Activated CD4-positive, CD25-positive, alpha-beta regulatory T cell (primary cell): ENCODE data around the gene SMAD9.

Experiments
- DNase-seq, 4 experiments: peaks; one replicate each; lab custom pipeline; 2025; lab: John Stamatoyannopoulos, UW

Gene SMAD9

GRCh38 chr13:36862722-36863121, 57.3 kb downstream of the SMAD9 start:
- no peak for DNase-seq

- DNase-seq: no peak
These were observed 57.9 kb downstream of the SMAD9 start for GRCh38 chr13:36862002-36862685.

- DNase-seq: no peak
These were observed 60.8 kb downstream of the SMAD9 start for GRCh38 chr13:36859259-36859658.

- DNase-seq: no peak
These were observed 61.7 kb downstream of the SMAD9 start for GRCh38 chr13:36858290-36858689.

GRCh38 chr13:36857253-36857652, 62.8 kb downstream of the SMAD9 start:
- no peak for DNase-seq

- no peak for DNase-seq
These were observed 69.1 kb downstream of the SMAD9 start for GRCh38 chr13:36850790-36851438.

- no peak for DNase-seq
These were observed 71.6 kb downstream of the SMAD9 start for GRCh38 chr13:36848199-36848982.

GRCh38 chr13:36847606-36848005, 72.4 kb downstream of the SMAD9 start:
- DNase-seq: no peak

- no peak for DNase-seq
These were observed 78.6 kb downstream of the SMAD9 start for GRCh38 chr13:36841391-36841790.

- DNase-seq: no peak
These were observed 79.3 kb downstream of the SMAD9 start for GRCh38 chr13:36840718-36841250.

GRCh38 chr13:36839981-36840380, 80.1 kb downstream of the SMAD9 start:
- no peak for DNase-seq

- no peak for DNase-seq
These were observed 80.8 kb downstream of the SMAD9 start for GRCh38 chr13:36839281-36839680.

GRCh38 chr13:36837354-36838092, 82.5 kb downstream of the SMAD9 start:
- DNase-seq: no peak

- DNase-seq: no peak
These were observed 85.7 kb downstream of the SMAD9 start for GRCh38 chr13:36834299-36834698.

- DNase-seq: no peak
These were observed 88.7 kb downstream of the SMAD9 start for GRCh38 chr13:36831291-36831690.

- DNase-seq: no peak
These were observed 90.3 kb downstream of the SMAD9 start for GRCh38 chr13:36829753-36830152.

GRCh38 chr13:36822785-36823184, 97.3 kb downstream of the SMAD9 start:
- no peak for DNase-seq

- no peak for DNase-seq
These were observed 99.8 kb downstream of the SMAD9 start for GRCh38 chr13:36820222-36820621.

GRCh38 chr13:36819739-36820090, 100.3 kb downstream of the SMAD9 start:
- peak in 2 of 4 experiments; percentile 8 to 42 for DNase-seq

GRCh38 chr13:36818804-36819738, 101.0 kb downstream of the SMAD9 start, which contains the start of gene RFXAP:
Gene RFXAP, plus strand, starts transcription at chr13:36819222. Its CDS starts 136 bp downstream, at chr13:36819358.
- peak; percentile 78 to 91 (median 87) for DNase-seq
